Activated T-helper 1 cell treated with anti-CD3 and anti-CD28 coated beads, Interleukin-12 subunit alpha, Interleukin-12 subunit beta, Interleukin-2, Interleukin-4 antibody, amounts not matched to agents 30 ng/mL and 10 ng/mL and 1 ng/mL, durations not matched to agents 14 hours and 24 hours and 36 hours (primary cell): ENCODE measurements around the gene GRIK2. TPM values are rescaled to one million over a fixed set of nuclear protein-coding genes. Genes with fewer than 3 reads are reported as not detected.
"Not testable (repeated sequence)": the region's sequence is repeated elsewhere in the genome, so short reads cannot be mapped to it uniquely, and the experiment has no call there.

ENCODE experiments used
- DNase-seq: peaks from one replicate; pipeline ENCODE4 v3.0.0; 2021; ENCODE audit warnings: low spot score
- H3K27ac Mint-ChIP-seq: one replicate; pipeline ENCODE4 v1.8.0; 2021; ENCODE audit warnings: mild to moderate bottlenecking, mixed read lengths
- H3K27me3 Mint-ChIP-seq: one replicate; pipeline ENCODE4 v1.8.0; 2022; ENCODE audit warnings: mild to moderate bottlenecking, moderate library complexity, mixed read lengths; ENCODE audit not compliant: insufficient read depth
- H3K36me3 Mint-ChIP-seq: one replicate; pipeline ENCODE4 v1.8.0; 2021; ENCODE audit warnings: low read depth, mixed read lengths
- H3K4me1 Mint-ChIP-seq: one replicate; pipeline ENCODE4 v1.8.0; 2021; ENCODE audit warnings: low read depth, mixed read lengths
- H3K4me3 Mint-ChIP-seq: one replicate; pipeline ENCODE4 v1.8.0; 2021; ENCODE audit warnings: mild to moderate bottlenecking, moderate library complexity, mixed read lengths
- H3K9me3 Mint-ChIP-seq: one replicate; pipeline ENCODE4 v1.8.0; 2021; ENCODE audit warnings: mixed read lengths
- intact Hi-C: fragments of 100-400 bp; cut with micrococcal nuclease; formaldehyde crosslinking; loops from one replicate; pipeline ENCODE4 v1.15.1; 2024
- total RNA-seq: library from RNA; stranded (reverse); gene quantifications from 2 replicates; pipeline ENCODE4 v1.2.3, GENCODE V29; 2022

GRIK2 gene
- total RNA-seq, 1 donor from 2014 or later, result not detected

- no peak for DNase-seq
- no peak overlapping the region for H3K4me3 Mint-ChIP-seq
- H3K9me3 Mint-ChIP-seq, result no peaks in the 10 kb centered on the region
- H3K4me1 Mint-ChIP-seq, result no peaks in the 10 kb centered on the region
- intact Hi-C loops, result no loop called here
- no peaks in the 10 kb centered on the region for H3K36me3 Mint-ChIP-seq
- no peaks in the 10 kb centered on the region for H3K27me3 Mint-ChIP-seq
- no peak overlapping the region for H3K27ac Mint-ChIP-seq
These were observed 192.0 kb downstream of the GRIK2 start for GRCh38 chr6:101585501-101585900.

- intact Hi-C loops, result no loop called here
- no peaks in the 10 kb centered on the region for H3K9me3 Mint-ChIP-seq
These were observed 194.8 kb downstream of the GRIK2 start for GRCh38 chr6:101588343-101588742.

GRCh38 chr6:101595276-101595675 is 201.8 kb downstream of the GRIK2 start:
- H3K27me3 Mint-ChIP-seq, result no peaks in the 10 kb centered on the region
- H3K4me1 Mint-ChIP-seq, result no peaks in the 10 kb centered on the region
- H3K9me3 Mint-ChIP-seq, result no peaks in the 10 kb centered on the region
- intact Hi-C loops, result no loop called here
- H3K4me3 Mint-ChIP-seq, result no peak overlapping the region
- H3K36me3 Mint-ChIP-seq, result no peaks in the 10 kb centered on the region
- DNase-seq, result no peak
- H3K27ac Mint-ChIP-seq, result no peak overlapping the region

More at GRCh38 chr6:101588343-101588742, 194.8 kb downstream of the GRIK2 start:
- Mint-ChIP-seq H3K27me3 (no peaks in the 10 kb centered on the region), H3K27ac (no peak overlapping the region), H3K4me3 (no peak overlapping the region), H3K36me3 (no peaks in the 10 kb centered on the region), H3K4me1 (no peaks in the 10 kb centered on the region)
- no peak for DNase-seq

GRCh38 chr6:101597693-101598092 is 204.2 kb downstream of the GRIK2 start:
- Mint-ChIP-seq H3K36me3 (no peaks in the 10 kb centered on the region), H3K9me3 (no peaks in the 10 kb centered on the region), H3K27ac (no peak overlapping the region), H3K4me1 (no peaks in the 10 kb centered on the region), H3K4me3 (no peak overlapping the region), H3K27me3 (no peaks in the 10 kb centered on the region)
- intact Hi-C loops, result no loop called here
- DNase-seq, result no peak

GRCh38 chr6:101605426-101605825 is 211.9 kb downstream of the GRIK2 start:
- Mint-ChIP-seq H3K4me3 (no peak overlapping the region), H3K27me3 (no peaks in the 10 kb centered on the region), H3K9me3 (no peaks in the 10 kb centered on the region), H3K27ac (no peak overlapping the region), H3K36me3 (no peaks in the 10 kb centered on the region), H3K4me1 (no peaks in the 10 kb centered on the region)
- intact Hi-C loops, result no loop called here
- DNase-seq, result no peak

- intact Hi-C loops, result no loop called here
- no peaks in the 10 kb centered on the region for H3K27me3 Mint-ChIP-seq
- H3K27ac Mint-ChIP-seq, result no peak overlapping the region
- no peak overlapping the region for H3K4me3 Mint-ChIP-seq
- no peaks in the 10 kb centered on the region for H3K9me3 Mint-ChIP-seq
- H3K36me3 Mint-ChIP-seq, result no peaks in the 10 kb centered on the region
- H3K4me1 Mint-ChIP-seq, result no peaks in the 10 kb centered on the region
- no peak for DNase-seq
These were observed 212.4 kb downstream of the GRIK2 start for GRCh38 chr6:101605874-101606273.

GRCh38 chr6:101607111-101607690 is 213.7 kb downstream of the GRIK2 start:
- intact Hi-C loops, result no loop called here
- H3K27me3 Mint-ChIP-seq, result no peaks in the 10 kb centered on the region
- H3K9me3 Mint-ChIP-seq, result no peaks in the 10 kb centered on the region
- no peaks in the 10 kb centered on the region for H3K36me3 Mint-ChIP-seq
- no peak overlapping the region for H3K4me3 Mint-ChIP-seq
- no peak overlapping the region for H3K27ac Mint-ChIP-seq
- no peak for DNase-seq
- no peaks in the 10 kb centered on the region for H3K4me1 Mint-ChIP-seq

- H3K4me3 Mint-ChIP-seq, result no peak overlapping the region
- DNase-seq, result no peak
- intact Hi-C loops, result no loop called here
- H3K36me3 Mint-ChIP-seq, result no peaks in the 10 kb centered on the region
- H3K27me3 Mint-ChIP-seq, result no peaks in the 10 kb centered on the region
- H3K9me3 Mint-ChIP-seq, result no peaks in the 10 kb centered on the region
- H3K27ac Mint-ChIP-seq, result no peak overlapping the region
- H3K4me1 Mint-ChIP-seq, result no peaks in the 10 kb centered on the region
These were observed 215.2 kb downstream of the GRIK2 start for GRCh38 chr6:101608703-101609102.

GRCh38 chr6:101613556-101613955 is 220.0 kb downstream of the GRIK2 start:
- H3K36me3 Mint-ChIP-seq, result no peaks in the 10 kb centered on the region
- H3K9me3 Mint-ChIP-seq, result no peaks in the 10 kb centered on the region
- intact Hi-C loops, result no loop called here
- H3K4me3 Mint-ChIP-seq, result no peak overlapping the region
- H3K4me1 Mint-ChIP-seq, result no peaks in the 10 kb centered on the region
- no peak overlapping the region for H3K27ac Mint-ChIP-seq
- no peak for DNase-seq
- H3K27me3 Mint-ChIP-seq, result no peaks in the 10 kb centered on the region

GRCh38 chr6:101614774-101615173 is 221.3 kb downstream of the GRIK2 start:
- no peak for DNase-seq
- no peak overlapping the region for H3K27ac Mint-ChIP-seq
- no peaks in the 10 kb centered on the region for H3K27me3 Mint-ChIP-seq
- no peaks in the 10 kb centered on the region for H3K4me1 Mint-ChIP-seq
- H3K9me3 Mint-ChIP-seq, result no peaks in the 10 kb centered on the region
- H3K36me3 Mint-ChIP-seq, result no peaks in the 10 kb centered on the region
- H3K4me3 Mint-ChIP-seq, result no peak overlapping the region
- intact Hi-C loops, result no loop called here

- intact Hi-C loops, result no loop called here
- no peaks in the 10 kb centered on the region for H3K9me3 Mint-ChIP-seq
- no peak overlapping the region for H3K4me3 Mint-ChIP-seq
- no peaks in the 10 kb centered on the region for H3K4me1 Mint-ChIP-seq
- H3K36me3 Mint-ChIP-seq, result no peaks in the 10 kb centered on the region
- no peaks in the 10 kb centered on the region for H3K27me3 Mint-ChIP-seq
- no peak overlapping the region for H3K27ac Mint-ChIP-seq
- no peak for DNase-seq
These were observed 232.8 kb downstream of the GRIK2 start for GRCh38 chr6:101626269-101626668.

GRCh38 chr6:101630941-101631340 is 237.4 kb downstream of the GRIK2 start:
- no peak for DNase-seq
- Mint-ChIP-seq H3K9me3 (peaks cover 4% of the 10 kb centered on the region), H3K27ac (no peak overlapping the region), H3K27me3 (no peaks in the 10 kb centered on the region), H3K4me3 (no peak overlapping the region), H3K4me1 (no peaks in the 10 kb centered on the region), H3K36me3 (no peaks in the 10 kb centered on the region)
- intact Hi-C loops, result no loop called here

GRCh38 chr6:101633081-101633480 is 239.6 kb downstream of the GRIK2 start:
- H3K27me3 Mint-ChIP-seq, result no peaks in the 10 kb centered on the region
- no peaks in the 10 kb centered on the region for H3K36me3 Mint-ChIP-seq
- intact Hi-C loops, result no loop called here
- no peaks in the 10 kb centered on the region for H3K4me1 Mint-ChIP-seq
- no peak for DNase-seq
- H3K27ac Mint-ChIP-seq, result no peak overlapping the region
- no peak overlapping the region for H3K4me3 Mint-ChIP-seq
- peaks cover 4% of the 10 kb centered on the region for H3K9me3 Mint-ChIP-seq

GRCh38 chr6:101638865-101639264 is 245.4 kb downstream of the GRIK2 start:
- H3K9me3 Mint-ChIP-seq, DNase-seq, H3K4me3 Mint-ChIP-seq, intact Hi-C loops, H3K4me1 Mint-ChIP-seq, H3K36me3 Mint-ChIP-seq, H3K27ac Mint-ChIP-seq, H3K27me3 Mint-ChIP-seq: not testable (repeated sequence)
